Daoy (cell line): ENCODE measurements around the gene NRDC. TPM values are rescaled to one million over a fixed set of nuclear protein-coding genes. Genes with fewer than 3 reads are reported as not detected.

Experiments used
- DNase-seq: peaks from one replicate; pipeline ENCODE4 v3.0.0-alpha.2; 2015; ENCODE audit warnings: low read depth
- total RNA-seq: library from RNA; depleted of rRNA; stranded (reverse); fragments of >200 nt; shearing (Covaris generic); gene quantifications from 2 replicates; pipeline ENCODE4 v1.2.3, GENCODE V29; 2014; rRNA removed

The NRDC gene
- total RNA-seq, 1 experiment from 2014 or later, result 47.0 TPM

GRCh38 chr1:51768971-51769588 lies 109.4 kb downstream of the NRDC start:
- DNase-seq, result peak; percentile 50

GRCh38 chr1:51761351-51761750 lies 117.2 kb downstream of the NRDC start:
- DNase-seq, result no peak

- DNase-seq, result no peak
Observed at GRCh38 chr1:51760872-51761271, 117.7 kb downstream of the NRDC start.

GRCh38 chr1:51758310-51758709 lies 120.2 kb downstream of the NRDC start:
- no peak for DNase-seq

GRCh38 chr1:51756290-51756689 lies 122.2 kb downstream of the NRDC start:
- no peak for DNase-seq

- no peak for DNase-seq
Observed at GRCh38 chr1:51755437-51755836, 123.1 kb downstream of the NRDC start.

GRCh38 chr1:51754666-51755065 lies 123.9 kb downstream of the NRDC start:
- no peak for DNase-seq

- DNase-seq, result no peak
Observed at GRCh38 chr1:51753969-51754368, 124.6 kb downstream of the NRDC start.

GRCh38 chr1:51752073-51752948 lies 126.2 kb downstream of the NRDC start:
- no peak for DNase-seq

GRCh38 chr1:51750729-51751128 lies 127.8 kb downstream of the NRDC start:
- DNase-seq, result no peak

- DNase-seq, result peak; percentile 16
Observed at GRCh38 chr1:51750218-51750617, 128.3 kb downstream of the NRDC start.

GRCh38 chr1:51749151-51749550 lies 129.4 kb downstream of the NRDC start:
- no peak for DNase-seq

- DNase-seq, result no peak
Observed at GRCh38 chr1:51745304-51745570, 133.3 kb downstream of the NRDC start.

- DNase-seq, result no peak
Observed at GRCh38 chr1:51744506-51745303, 133.8 kb downstream of the NRDC start.

- DNase-seq, result no peak
Observed at GRCh38 chr1:51741121-51741681, 137.3 kb downstream of the NRDC start.

GRCh38 chr1:51740652-51741051 lies 137.9 kb downstream of the NRDC start:
- DNase-seq, result no peak

Other genes starting within 250 kb of the NRDC start
- 2.2 and 2.7 TPM in 2 replicates for gene RAB3B, start 112.0 kb upstream of the NRDC start, total RNA-seq
- 23.2 and 29.4 TPM in 2 replicates for gene KTI12, start 155.1 kb upstream of the NRDC start, total RNA-seq
- 103 and 128 TPM in 2 replicates for gene TXNDC12, start 176.5 kb upstream of the NRDC start, total RNA-seq
- 119 and 127 TPM in 2 replicates for gene BTF3L4, start 177.6 kb upstream of the NRDC start, total RNA-seq